H9 (cell line): ENCODE measurements around the gene RMND5B. TPM values are rescaled to one million over a fixed set of nuclear protein-coding genes. Genes with fewer than 3 reads are reported as not detected.

Experiments
- DNase-seq: peaks from one replicate; pipeline ENCODE4 v3.0.0-alpha.2; 2017
- H2AFZ ChIP-seq: one replicate; pipeline ENCODE4 v1.6.1; 2013; ENCODE audit warnings: mild to moderate bottlenecking, low read length, control low read depth, moderate library complexity
- H2AK5ac ChIP-seq: 2 replicates; pipeline ENCODE4 v1.6.1; 2013; ENCODE audit warnings: low read length, control low read depth, mixed read lengths; ENCODE audit not compliant: insufficient read length
- H2BK120ac ChIP-seq: one replicate; pipeline ENCODE4 v1.6.1; 2013; ENCODE audit warnings: low read depth, mild to moderate bottlenecking, low read length, control low read depth, inconsistent platforms; ENCODE audit not compliant: poor library complexity, severe bottlenecking
- H2BK12ac ChIP-seq: 2 replicates; pipeline ENCODE4 v1.6.1; 2013; ENCODE audit warnings: low read length, control low read depth, mixed read lengths, low read depth; ENCODE audit not compliant: insufficient read length
- H2BK15ac ChIP-seq: 2 replicates; pipeline ENCODE4 v1.6.1; 2013; ENCODE audit warnings: low read depth, low read length, control low read depth
- H2BK20ac ChIP-seq: one replicate; pipeline ENCODE4 v1.6.1; 2013; ENCODE audit warnings: low read depth, mild to moderate bottlenecking, low read length, control low read depth, inconsistent platforms; ENCODE audit not compliant: poor library complexity, severe bottlenecking
- H2BK5ac ChIP-seq: 2 replicates; pipeline ENCODE4 v1.6.1; 2013; ENCODE audit warnings: low read length, control low read depth, mixed read lengths; ENCODE audit not compliant: insufficient read length
- H3K14ac ChIP-seq: 2 replicates; pipeline ENCODE4 v1.6.1; 2013; ENCODE audit warnings: low read length, control low read depth; ENCODE audit not compliant: insufficient read depth
- H3K18ac ChIP-seq: 2 replicates; pipeline ENCODE4 v1.6.1; 2013; ENCODE audit warnings: low read depth, mild to moderate bottlenecking, mixed read lengths, low read length, control low read depth; ENCODE audit not compliant: insufficient read length
- H3K23ac ChIP-seq: 2 replicates; pipeline ENCODE4 v1.6.1; 2013; ENCODE audit warnings: low read length, control low read depth, mixed read lengths, low read depth; ENCODE audit not compliant: insufficient read length
- H3K23me2 ChIP-seq: 2 replicates; pipeline ENCODE4 v1.6.1; 2013; ENCODE audit warnings: low read depth, mild to moderate bottlenecking, mixed read lengths, low read length, control low read depth; ENCODE audit not compliant: insufficient read length, poor library complexity, severe bottlenecking
- H3K27ac ChIP-seq: 2 replicates; pipeline ENCODE4 v1.5.1; 2013; ENCODE audit warnings: low read length, control low read depth, mixed read lengths, low read depth; ENCODE audit not compliant: insufficient read length
- H3K27me3 ChIP-seq: 2 replicates; pipeline ENCODE4 v1.6.1; 2013; ENCODE audit warnings: low read length, control low read depth, inconsistent platforms; ENCODE audit not compliant: insufficient read depth
- H3K4ac ChIP-seq: 2 replicates; pipeline ENCODE4 v1.6.1; 2013; ENCODE audit warnings: low read depth, mild to moderate bottlenecking, control low read depth, inconsistent platforms, low read length, moderate library complexity
- H3K4me1 ChIP-seq: 2 replicates; pipeline ENCODE4 v1.6.1; 2013; ENCODE audit warnings: low read length, control low read depth, inconsistent platforms; ENCODE audit not compliant: insufficient read depth
- H3K4me2 ChIP-seq: 2 replicates; pipeline ENCODE4 v1.6.1; 2013; ENCODE audit warnings: low read length, control low read depth, mixed read lengths; ENCODE audit not compliant: insufficient read length, insufficient read depth
- H3K56ac ChIP-seq: 2 replicates; pipeline ENCODE4 v1.6.1; 2013; ENCODE audit warnings: low read depth, mild to moderate bottlenecking, mixed read lengths, low read length, control low read depth; ENCODE audit not compliant: insufficient read length
- H3K79me1 ChIP-seq: 2 replicates; pipeline ENCODE4 v1.6.1; 2013; ENCODE audit warnings: low read depth, mild to moderate bottlenecking, moderate library complexity, low read length, control low read depth, inconsistent platforms; ENCODE audit not compliant: insufficient read depth, poor library complexity, severe bottlenecking
- H3K79me2 ChIP-seq: 2 replicates; pipeline ENCODE4 v1.6.1; 2013; ENCODE audit warnings: low read length, control low read depth, inconsistent platforms; ENCODE audit not compliant: insufficient read depth
- H3K9ac ChIP-seq: 2 replicates; pipeline ENCODE4 v1.6.1; 2013; ENCODE audit warnings: low read length, control low read depth, mixed read lengths; ENCODE audit not compliant: insufficient read length; ENCODE audit errors: extremely low read depth
- H3K9me3 ChIP-seq: one replicate; pipeline ENCODE4 v1.6.1; 2013; ENCODE audit warnings: low read depth, low read length, inconsistent platforms; ENCODE audit not compliant: control insufficient read depth
- H3T11ph ChIP-seq: one replicate; pipeline ENCODE4 v1.6.1; 2013; ENCODE audit warnings: mild to moderate bottlenecking, low read length, control low read depth, inconsistent platforms
- H4K20me1 ChIP-seq: one replicate; pipeline ENCODE4 v1.6.1; 2013; ENCODE audit not compliant: control insufficient read depth, insufficient read length, insufficient read depth
- H4K5ac ChIP-seq: 2 replicates; pipeline ENCODE4 v1.6.1; 2013; ENCODE audit warnings: low read depth, mild to moderate bottlenecking, mixed read lengths, low read length, control low read depth; ENCODE audit not compliant: insufficient read length
- H4K8ac ChIP-seq: replicated peaks from 2 replicates; pipeline ENCODE4 v1.6.1; 2013; ENCODE audit warnings: low read length, control low read depth, mixed read lengths, low read depth; ENCODE audit not compliant: insufficient read length
- H4K91ac ChIP-seq: 2 replicates; pipeline ENCODE4 v1.6.1; 2013; ENCODE audit warnings: low read depth, mild to moderate bottlenecking, moderate library complexity, mixed read lengths, low read length, control low read depth; ENCODE audit not compliant: insufficient read length
- H3K27ac Mint-ChIP-seq, 3 experiments: 2 replicates in 2 of 3; 3 replicates in 1 of 3; pipeline ENCODE4 v1.8.0; 2020 to 2021; ENCODE audit warnings: mixed read lengths in 3 of 3, mild to moderate bottlenecking in 1 of 3, moderate library complexity in 1 of 3
- H3K27me3 Mint-ChIP-seq: 2 replicates; pipeline ENCODE4 v1.8.0; 2021; ENCODE audit warnings: low read depth, mild to moderate bottlenecking, moderate library complexity, mixed read lengths
- H3K36me3 Mint-ChIP-seq, 3 experiments: 2 replicates in 2 of 3; 3 replicates in 1 of 3; pipeline ENCODE4 v1.8.0; 2020 to 2021; ENCODE audit warnings: low read depth in 3 of 3, mixed read lengths in 3 of 3; ENCODE audit not compliant: insufficient read depth in 1 of 3
- H3K4me1 Mint-ChIP-seq, 2 experiments: 2 replicates each; pipeline ENCODE4 v1.8.0; 2020; ENCODE audit warnings: mixed read lengths in 2 of 2
- H3K4me3 Mint-ChIP-seq, 2 experiments: 2 replicates in 1 of 2; 3 replicates in 1 of 2; pipeline ENCODE4 v1.8.0; 2020 to 2021; ENCODE audit warnings: mild to moderate bottlenecking in 2 of 2, mixed read lengths in 2 of 2, moderate library complexity in 1 of 2
- H3K9me3 Mint-ChIP-seq, 2 experiments: 2 replicates in 1 of 2; 3 replicates in 1 of 2; pipeline ENCODE4 v1.8.0; 2020; ENCODE audit warnings: mild to moderate bottlenecking in 2 of 2, mixed read lengths in 2 of 2, moderate library complexity in 1 of 2
- WGBS: extraction: QIAGEN DNeasy Blood & Tissue Kit; methylation state at CpG from one replicate; pipeline ENCODE4 v1.1.7; 2013; ENCODE audit warnings: missing lambda C conversion rate, low lambda C conversion rate, mixed read lengths; ENCODE audit not compliant: insufficient read length; ENCODE audit errors: extremely low coverage; 5-methylcytosine and 5-hydroxymethylcytosine counted together
- total RNA-seq: library from RNA; stranded (reverse); gene quantifications from 2 replicates; pipeline ENCODE4 v1.2.1, GENCODE V29; 2021
- TF ChIP-seq, protein P1 (sequence below): fragments of 200-600 bp; sonication (generic); conservative IDR thresholded peaks from 3 replicates; pipeline ENCODE4 v1.8.0; 2021; ENCODE audit warnings: antibody characterized with exemption, mild to moderate bottlenecking

RMND5B gene
- total RNA-seq, 1 experiment from 2014 or later: 86.4 TPM

DNA sequence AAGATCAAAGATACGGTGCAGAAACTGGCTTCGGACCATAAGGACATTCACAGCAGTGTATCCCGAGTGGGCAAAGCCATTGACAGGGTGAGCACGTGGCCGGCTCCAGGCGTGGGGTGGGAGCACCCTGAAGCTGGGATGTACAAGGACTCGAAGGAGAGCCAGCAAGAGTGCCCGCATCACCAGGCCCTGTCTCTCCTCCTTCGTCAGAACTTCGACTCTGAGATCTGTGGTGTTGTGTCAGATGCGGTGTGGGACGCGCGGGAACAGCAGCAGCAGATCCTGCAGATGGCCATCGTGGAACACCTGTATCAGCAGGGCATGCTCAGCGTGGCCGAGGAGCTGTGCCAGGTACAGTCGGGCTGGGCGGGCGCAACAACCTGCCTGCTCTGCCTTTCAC lies 11.8 kb downstream of the RMND5B start:
- Histone ChIP-seq H4K91ac (no peak overlapping the region), H3K27me3 (no peaks in the 10 kb centered on the region), H3K23me2 (no peaks in the 10 kb centered on the region), H2BK120ac (no peak overlapping the region), H3K56ac (no peak overlapping the region), H3K79me1 (no peaks in the 10 kb centered on the region), H2BK12ac (no peak overlapping the region), H3T11ph (no peak overlapping the region), H2BK20ac (no peak overlapping the region), H3K4ac (no peak overlapping the region), H3K4me1 (no peaks in the 10 kb centered on the region), H3K18ac (no peak overlapping the region), H3K9ac (no peak overlapping the region), H3K4me2 (no peak overlapping the region), H3K23ac (no peak overlapping the region), H3K14ac (no peak overlapping the region), H3K79me2 (no peaks in the 10 kb centered on the region), H2BK15ac (no peak overlapping the region), H4K8ac (no peak overlapping the region), H2AK5ac (no peak overlapping the region), H4K20me1 (no peaks in the 10 kb centered on the region), H3K27ac (no peak overlapping the region), H2BK5ac (no peak overlapping the region), H3K9me3 (no peaks in the 10 kb centered on the region), H2AFZ (no peak overlapping the region), H4K5ac (no peak overlapping the region)
- no peak for DNase-seq
- Mint-ChIP-seq H3K4me3 (no peak overlapping the region), H3K27ac (peak overlapping the region in 2 of 3 experiments; percentile 34 to 61; a peak in 1 of 7 replicates), H3K27me3 (no peaks in the 10 kb centered on the region), H3K36me3 (peaks cover 56 to 90% (median 77%) of the 10 kb centered on the region in 3 experiments; a peak in 6 of 7 replicates), H3K9me3 (no peaks in the 10 kb centered on the region), H3K4me1 (peaks cover 0 to 3% of the 10 kb centered on the region in 2 experiments; a peak in 1 of 4 replicates)
- TF ChIP-seq, protein P1, sequence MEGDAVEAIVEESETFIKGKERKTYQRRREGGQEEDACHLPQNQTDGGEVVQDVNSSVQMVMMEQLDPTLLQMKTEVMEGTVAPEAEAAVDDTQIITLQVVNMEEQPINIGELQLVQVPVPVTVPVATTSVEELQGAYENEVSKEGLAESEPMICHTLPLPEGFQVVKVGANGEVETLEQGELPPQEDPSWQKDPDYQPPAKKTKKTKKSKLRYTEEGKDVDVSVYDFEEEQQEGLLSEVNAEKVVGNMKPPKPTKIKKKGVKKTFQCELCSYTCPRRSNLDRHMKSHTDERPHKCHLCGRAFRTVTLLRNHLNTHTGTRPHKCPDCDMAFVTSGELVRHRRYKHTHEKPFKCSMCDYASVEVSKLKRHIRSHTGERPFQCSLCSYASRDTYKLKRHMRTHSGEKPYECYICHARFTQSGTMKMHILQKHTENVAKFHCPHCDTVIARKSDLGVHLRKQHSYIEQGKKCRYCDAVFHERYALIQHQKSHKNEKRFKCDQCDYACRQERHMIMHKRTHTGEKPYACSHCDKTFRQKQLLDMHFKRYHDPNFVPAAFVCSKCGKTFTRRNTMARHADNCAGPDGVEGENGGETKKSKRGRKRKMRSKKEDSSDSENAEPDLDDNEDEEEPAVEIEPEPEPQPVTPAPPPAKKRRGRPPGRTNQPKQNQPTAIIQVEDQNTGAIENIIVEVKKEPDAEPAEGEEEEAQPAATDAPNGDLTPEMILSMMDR: no peak
- no CpG with 5 or more reads among the region's 20 CpGs for WGBS
